OCI-LY3 (cell line): ENCODE results near the gene MMP17.

Experiments
- H2AFZ ChIP-seq: fragments of 200-600, 300-600 bp; shearing (Covaris generic); 2 replicates; pipeline ENCODE4 v1.6.0; 2014; ENCODE audit warnings: antibody characterized with exemption, low read depth, low read length
- H3K27ac ChIP-seq: fragments of 200-600, 300-600 bp; sonication (generic); 2 replicates; pipeline ENCODE4 v1.5.1; 2014; ENCODE audit warnings: mild to moderate bottlenecking, low read length, moderate library complexity, mixed read lengths
- H3K27me3 ChIP-seq: fragments of 200-600, 300-600 bp; sonication (generic); 2 replicates; pipeline ENCODE4 v1.6.1; 2014; ENCODE audit warnings: low read depth, low read length, mixed read lengths
- H3K36me3 ChIP-seq: fragments of 200-600, 300-600 bp; sonication (generic); replicated peaks from 2 replicates; pipeline ENCODE3; 2014; ENCODE audit warnings: low read depth, low read length, mixed read lengths
- H3K4me1 ChIP-seq: fragments of 300-600, 200-600 bp; sonication (generic); 2 replicates; pipeline ENCODE4 v1.6.1; 2014; ENCODE audit warnings: low read length, mixed read lengths
- H3K4me2 ChIP-seq: fragments of 200-600, 300-600 bp; sonication (generic); 2 replicates; pipeline ENCODE4 v1.6.1; 2014; ENCODE audit warnings: low read length, mixed read lengths
- H3K4me3 ChIP-seq: fragments of 300-600, 200-600 bp; sonication (generic); 2 replicates; pipeline ENCODE4 v1.5.1; 2014; ENCODE audit warnings: antibody characterized with exemption, mild to moderate bottlenecking, low read length, moderate library complexity
- H3K79me2 ChIP-seq: fragments of 300-600, 200-600 bp; shearing (Covaris generic); 2 replicates; pipeline ENCODE4 v1.6.1; 2014; ENCODE audit warnings: mild to moderate bottlenecking, low read length, mixed read lengths
- H3K9ac ChIP-seq: fragments of 300-600, 200-600 bp; shearing (Covaris generic); 2 replicates; pipeline ENCODE4 v1.6.0; 2014; ENCODE audit warnings: mild to moderate bottlenecking, low read length, moderate library complexity
- H3K9me3 ChIP-seq: fragments of 200-600, 300-600 bp; shearing (Covaris generic); 2 replicates; pipeline ENCODE4 v1.6.1; 2014; ENCODE audit warnings: low read length, mixed read lengths; ENCODE audit not compliant: insufficient read depth
- H4K20me1 ChIP-seq: fragments of 200-600, 300-600 bp; sonication (generic); 2 replicates; pipeline ENCODE4 v1.6.1; 2016; ENCODE audit warnings: low read length, mixed read lengths; ENCODE audit not compliant: insufficient read depth
- EZH2phosphoT487 ChIP-seq: fragments of 200-600 bp; shearing (Covaris generic); IDR thresholded peaks from 2 replicates; pipeline ENCODE4 v1.6.1; 2018; ENCODE audit warnings: antibody characterized with exemption, mixed run types, low read depth
- TF ChIP-seq, protein P1 (sequence below): fragments of 200-600, 300-600 bp; sonication (generic); IDR thresholded peaks from 2 replicates; pipeline ENCODE4 v1.5.1; 2014; ENCODE audit warnings: antibody characterized with exemption, low read length, low read depth

The MMP17 gene

DNA sequence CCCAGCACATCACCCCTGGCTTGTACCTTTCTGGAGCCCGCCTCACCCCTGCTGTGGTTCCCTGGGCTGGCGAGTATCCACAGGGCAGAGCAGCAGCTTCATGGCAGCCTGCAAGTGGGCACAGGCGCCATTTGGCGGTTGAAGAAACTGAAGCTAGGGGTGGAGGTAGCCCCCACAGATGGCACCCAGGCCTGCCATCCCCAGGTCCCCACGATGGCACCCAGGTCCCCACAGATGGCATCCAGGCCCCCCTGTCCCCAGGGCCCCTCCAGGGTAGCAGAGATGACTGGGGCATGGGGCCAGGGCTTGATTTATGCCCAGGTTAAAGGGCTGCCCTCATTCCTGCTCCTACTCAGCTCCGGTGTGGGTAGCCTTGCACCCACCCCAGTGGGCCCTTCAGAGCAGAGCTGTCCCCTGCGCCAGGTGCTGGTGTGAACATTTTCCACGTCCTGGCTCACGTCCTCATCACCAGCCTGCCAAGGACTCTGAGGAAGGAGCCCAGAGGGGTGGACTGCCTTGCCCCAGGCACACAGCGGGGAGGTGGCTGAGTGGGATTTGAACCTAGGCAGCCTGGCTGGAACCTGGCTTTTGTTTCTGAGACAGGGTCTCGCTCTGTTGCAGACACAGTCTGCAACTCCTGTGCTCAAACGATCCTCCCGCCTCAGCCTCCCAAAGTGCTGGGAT, 8.7 kb downstream of the MMP17 start:
- no peaks in the 10 kb centered on the region for H3K36me3 ChIP-seq
- H3K9ac ChIP-seq: no peak overlapping the region
- no peak overlapping the region for H3K4me3 ChIP-seq
- H2AFZ ChIP-seq: no peak overlapping the region
- no peak overlapping the region for H3K27ac ChIP-seq
- TF ChIP-seq, protein P1, sequence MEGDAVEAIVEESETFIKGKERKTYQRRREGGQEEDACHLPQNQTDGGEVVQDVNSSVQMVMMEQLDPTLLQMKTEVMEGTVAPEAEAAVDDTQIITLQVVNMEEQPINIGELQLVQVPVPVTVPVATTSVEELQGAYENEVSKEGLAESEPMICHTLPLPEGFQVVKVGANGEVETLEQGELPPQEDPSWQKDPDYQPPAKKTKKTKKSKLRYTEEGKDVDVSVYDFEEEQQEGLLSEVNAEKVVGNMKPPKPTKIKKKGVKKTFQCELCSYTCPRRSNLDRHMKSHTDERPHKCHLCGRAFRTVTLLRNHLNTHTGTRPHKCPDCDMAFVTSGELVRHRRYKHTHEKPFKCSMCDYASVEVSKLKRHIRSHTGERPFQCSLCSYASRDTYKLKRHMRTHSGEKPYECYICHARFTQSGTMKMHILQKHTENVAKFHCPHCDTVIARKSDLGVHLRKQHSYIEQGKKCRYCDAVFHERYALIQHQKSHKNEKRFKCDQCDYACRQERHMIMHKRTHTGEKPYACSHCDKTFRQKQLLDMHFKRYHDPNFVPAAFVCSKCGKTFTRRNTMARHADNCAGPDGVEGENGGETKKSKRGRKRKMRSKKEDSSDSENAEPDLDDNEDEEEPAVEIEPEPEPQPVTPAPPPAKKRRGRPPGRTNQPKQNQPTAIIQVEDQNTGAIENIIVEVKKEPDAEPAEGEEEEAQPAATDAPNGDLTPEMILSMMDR: no peak
- no peak for TF ChIP-seq EZH2phosphoT487
- no peaks in the 10 kb centered on the region for H4K20me1 ChIP-seq
- H3K79me2 ChIP-seq: no peaks in the 10 kb centered on the region
- H3K9me3 ChIP-seq: no peaks in the 10 kb centered on the region
- H3K27me3 ChIP-seq: no peaks in the 10 kb centered on the region
- peaks cover 7% of the 10 kb centered on the region for H3K4me1 ChIP-seq
- no peak overlapping the region for H3K4me2 ChIP-seq

DNA sequence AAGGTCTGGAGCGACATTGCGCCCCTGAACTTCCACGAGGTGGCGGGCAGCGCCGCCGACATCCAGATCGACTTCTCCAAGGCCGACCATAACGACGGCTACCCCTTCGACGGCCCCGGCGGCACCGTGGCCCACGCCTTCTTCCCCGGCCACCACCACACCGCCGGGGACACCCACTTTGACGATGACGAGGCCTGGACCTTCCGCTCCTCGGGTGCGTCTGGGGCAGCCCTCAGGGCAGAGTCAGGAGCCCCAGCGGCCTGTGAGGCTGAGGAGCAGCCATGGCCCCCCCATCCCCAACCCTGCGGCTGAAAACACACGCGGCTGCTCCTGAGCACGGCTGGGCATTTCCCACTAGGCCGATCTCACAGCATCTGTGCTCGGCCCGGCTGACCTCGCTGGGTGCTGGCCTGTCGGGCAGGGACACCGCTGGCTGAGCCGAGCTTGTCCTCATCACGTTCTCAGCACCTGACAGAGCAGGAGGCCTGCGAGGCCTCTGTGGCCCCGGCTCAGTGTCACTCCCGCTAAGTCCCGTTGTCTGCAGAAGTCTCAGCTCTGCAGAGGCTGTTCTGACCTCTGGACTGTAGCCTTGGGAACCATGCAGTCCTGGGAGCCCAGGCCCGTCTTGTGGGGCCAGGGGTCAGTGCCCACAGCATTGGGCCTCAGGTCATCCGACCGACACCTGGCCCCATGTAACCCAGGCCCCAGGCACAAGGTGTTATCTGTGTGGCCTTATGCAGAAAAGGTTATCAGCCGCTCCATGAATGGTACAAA, 12.6 kb downstream of the MMP17 start:
- H3K4me3 ChIP-seq: no peak overlapping the region
- no peaks in the 10 kb centered on the region for H3K36me3 ChIP-seq
- no peaks in the 10 kb centered on the region for H3K79me2 ChIP-seq
- no peak overlapping the region for H3K9ac ChIP-seq
- H3K27ac ChIP-seq: no peak overlapping the region
- no peaks in the 10 kb centered on the region for H3K4me1 ChIP-seq
- TF ChIP-seq, protein P1: no peak
- TF ChIP-seq EZH2phosphoT487: no peak
- no peak overlapping the region for H3K4me2 ChIP-seq
- no peaks in the 10 kb centered on the region for H4K20me1 ChIP-seq
- no peak overlapping the region for H2AFZ ChIP-seq
- H3K9me3 ChIP-seq: no peaks in the 10 kb centered on the region
- H3K27me3 ChIP-seq: no peaks in the 10 kb centered on the region

DNA sequence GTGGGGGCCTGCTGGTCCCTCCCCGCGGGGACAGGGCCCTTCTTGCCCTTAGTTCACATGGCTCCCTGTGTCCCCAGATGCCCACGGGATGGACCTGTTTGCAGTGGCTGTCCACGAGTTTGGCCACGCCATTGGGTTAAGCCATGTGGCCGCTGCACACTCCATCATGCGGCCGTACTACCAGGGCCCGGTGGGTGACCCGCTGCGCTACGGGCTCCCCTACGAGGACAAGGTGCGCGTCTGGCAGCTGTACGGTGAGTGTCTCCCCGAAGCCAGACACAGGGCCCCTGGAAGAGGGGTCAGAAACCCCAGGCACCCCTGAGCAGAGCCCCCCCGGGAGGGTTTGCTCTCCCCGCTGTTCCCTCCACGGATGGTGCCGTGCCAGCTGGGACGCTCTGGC, 13.4 kb downstream of the MMP17 start:
- TF ChIP-seq, protein P1: no peak
- TF ChIP-seq EZH2phosphoT487: no peak
- no peak overlapping the region for H3K9ac ChIP-seq
- H3K4me2 ChIP-seq: no peak overlapping the region
- H3K4me1 ChIP-seq: no peaks in the 10 kb centered on the region
- H3K27ac ChIP-seq: no peak overlapping the region
- no peaks in the 10 kb centered on the region for H3K27me3 ChIP-seq
- no peak overlapping the region for H2AFZ ChIP-seq
- no peaks in the 10 kb centered on the region for H3K9me3 ChIP-seq
- no peaks in the 10 kb centered on the region for H3K36me3 ChIP-seq
- no peak overlapping the region for H3K4me3 ChIP-seq
- no peaks in the 10 kb centered on the region for H4K20me1 ChIP-seq
- H3K79me2 ChIP-seq: no peaks in the 10 kb centered on the region

DNA sequence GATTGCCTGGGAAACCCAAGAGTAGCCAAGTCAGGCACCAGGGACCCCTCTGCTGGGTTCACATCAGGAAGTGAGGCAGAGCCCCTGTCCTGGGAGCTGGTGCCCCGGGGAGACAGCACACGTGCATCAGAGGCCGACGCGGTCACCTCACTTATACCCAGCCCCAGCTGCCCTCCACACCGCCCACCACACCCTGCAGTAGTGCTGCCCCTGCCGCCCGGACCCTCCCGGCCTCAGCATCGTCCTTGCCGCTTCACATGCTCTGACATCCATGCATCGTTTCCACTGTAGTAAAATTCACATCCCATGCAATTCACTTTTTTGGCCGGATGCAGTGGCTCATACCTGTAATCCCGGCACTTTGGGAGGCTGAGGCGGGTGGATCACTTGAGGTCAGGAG, 14.0 kb downstream of the MMP17 start:
- Histone ChIP-seq H4K20me1 (no peaks in the 10 kb centered on the region), H3K4me2 (no peak overlapping the region), H3K9ac (no peak overlapping the region), H3K79me2 (no peaks in the 10 kb centered on the region), H3K4me3 (no peak overlapping the region), H3K36me3 (no peaks in the 10 kb centered on the region), H3K4me1 (no peaks in the 10 kb centered on the region), H2AFZ (no peak overlapping the region), H3K27me3 (no peaks in the 10 kb centered on the region), H3K27ac (no peak overlapping the region), H3K9me3 (no peaks in the 10 kb centered on the region)
- TF ChIP-seq, protein P1: no peak
- TF ChIP-seq EZH2phosphoT487: no peak
